Stimulated activated CD4-positive, alpha-beta T cell treated with anti-CD3 and anti-CD28 coated beads, Interleukin-4, amount 100 ng/mL, for 48 hours (primary cell): ENCODE results near the gene KIF26B.

Experiments
- DNase-seq, 2 donors: peaks; one replicate each; pipeline ENCODE4 v3.0.0-alpha.2; 2020; ENCODE audit warnings: low read depth in 2 of 2

KIF26B gene

GRCh38 chr1:245748240-245748639, 593.5 kb downstream of the KIF26B start:
- DNase-seq = no peak

DNA sequence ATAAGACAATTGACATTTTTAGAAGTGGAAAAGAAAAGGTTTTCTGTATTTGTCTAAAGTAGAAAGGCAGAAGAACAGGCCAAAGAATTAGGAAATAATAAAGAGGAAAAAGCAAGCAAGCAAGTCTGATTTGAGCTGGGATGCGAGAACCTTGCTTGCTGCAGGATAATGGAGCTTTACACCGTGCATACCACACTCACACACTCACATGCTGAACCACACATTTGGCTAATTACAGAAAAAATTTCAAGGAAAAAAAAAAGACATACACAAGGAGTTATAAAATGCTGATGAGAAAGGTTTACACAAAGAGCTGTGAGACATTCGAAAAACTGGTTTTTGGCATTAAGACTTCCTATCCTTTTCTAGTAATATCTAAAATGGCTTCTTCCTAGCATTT, 593.9 kb downstream of the KIF26B start:
- DNase-seq = no peak

GRCh38 chr1:245749053-245749452, 594.3 kb downstream of the KIF26B start:
- no peak for DNase-seq

DNA sequence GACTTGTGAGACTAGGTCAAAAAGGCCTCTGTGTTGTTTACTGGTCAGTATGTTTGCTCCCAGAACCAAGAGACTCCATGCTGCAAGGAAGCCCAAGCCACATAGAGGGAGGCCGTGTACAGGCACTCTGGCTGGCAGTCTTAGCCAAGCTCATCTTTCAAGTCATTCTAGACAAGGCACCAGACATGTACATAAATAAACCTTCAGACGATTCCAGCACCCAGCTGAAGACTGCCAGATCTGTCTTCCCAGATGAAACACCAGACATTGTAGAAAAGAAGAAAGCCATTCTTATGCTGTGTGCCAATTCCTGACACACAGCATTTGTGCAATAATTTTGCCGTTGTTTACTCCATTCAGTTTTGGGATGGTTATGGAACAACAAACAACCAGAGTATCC, 595.5 kb downstream of the KIF26B start:
- DNase-seq = no peak

GRCh38 chr1:245751116-245751515, 596.3 kb downstream of the KIF26B start:
- DNase-seq = no peak

- DNase-seq = no peak
Measured at GRCh38 chr1:245751726-245752470, 597.1 kb downstream of the KIF26B start.

- DNase-seq = no peak
Measured at GRCh38 chr1:245752561-245752960, 597.8 kb downstream of the KIF26B start.

DNA sequence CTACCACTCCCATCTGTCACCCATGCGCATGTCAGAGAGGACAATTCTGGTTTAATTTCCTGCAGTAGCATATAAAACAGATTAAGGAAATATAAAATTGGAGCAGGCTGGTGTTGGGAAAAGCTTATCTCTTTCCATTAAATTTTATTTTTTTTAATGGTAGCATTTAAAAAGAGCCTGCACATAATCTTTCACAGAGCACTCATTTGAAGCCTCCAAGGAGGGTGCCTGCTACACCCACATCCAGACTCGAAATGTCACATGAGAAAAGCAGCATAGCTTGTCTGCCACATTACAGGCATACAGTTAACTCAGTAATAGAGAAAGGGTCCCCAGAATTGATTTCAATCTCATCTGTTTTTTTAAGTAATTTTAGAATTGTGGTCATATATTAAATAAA, 599.0 kb downstream of the KIF26B start:
- DNase-seq = no peak

DNA sequence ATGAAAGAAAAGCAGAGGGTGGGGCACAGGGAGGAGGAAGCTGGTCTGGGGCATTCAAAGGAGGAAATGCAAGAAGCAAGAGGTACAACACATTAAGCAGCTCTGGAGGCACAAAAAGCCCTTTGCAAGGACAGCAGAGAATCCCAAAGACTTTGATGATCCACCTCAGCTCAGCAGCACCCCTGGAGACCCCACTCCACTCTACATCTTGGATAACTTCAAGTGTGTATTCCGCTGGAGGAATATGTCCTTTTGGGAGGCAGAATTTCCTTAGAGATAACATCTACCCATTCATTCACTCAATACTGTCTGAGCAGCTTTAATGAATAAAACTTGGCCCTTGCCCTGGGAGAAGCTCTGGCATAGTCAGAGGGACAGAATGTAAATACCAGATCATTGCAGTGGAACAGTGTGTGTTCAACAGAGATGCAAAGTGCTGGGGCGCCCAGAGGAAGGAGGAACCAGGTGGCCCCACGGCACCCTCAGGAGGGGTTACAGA, 599.7 kb downstream of the KIF26B start:
- DNase-seq = no peak
